ENCODE data around the gene WWOX.
"Not testable (repeated sequence)": the region's sequence is repeated elsewhere in the genome, so short reads cannot be mapped to it uniquely, and the experiment has no call there.

Gene WWOX

GRCh38 chr16:78571898-78572358 lies 472.5 kb downstream of the WWOX start:
- DNase-seq (ENCODE audit: low read depth in 2 of 2) = no peak

DNA sequence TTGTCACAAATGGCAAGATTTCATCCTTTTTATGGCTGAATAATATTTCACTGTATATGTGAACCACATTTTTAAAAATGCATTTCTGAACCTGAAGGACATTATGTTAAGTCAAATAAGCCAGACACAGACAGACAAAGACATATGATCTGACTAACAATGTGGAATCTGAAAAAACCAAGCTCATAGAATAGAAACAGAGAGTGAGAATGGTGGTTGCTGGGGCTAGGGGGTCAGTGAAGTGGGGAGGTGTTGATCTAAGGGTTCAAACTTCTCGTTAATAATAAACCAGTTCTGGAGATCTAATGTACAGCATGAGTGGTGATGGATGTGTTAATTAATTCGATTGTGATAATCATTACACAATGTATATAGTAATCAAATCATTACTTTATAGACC lies 475.1 kb downstream of the WWOX start:
- DNase-seq (ENCODE audit: low read depth in 2 of 2) = no peak

- no peak for DNase-seq (ENCODE audit: low read depth in 2 of 2)
Measured at GRCh38 chr16:78576941-78577340, 477.5 kb downstream of the WWOX start.

DNA sequence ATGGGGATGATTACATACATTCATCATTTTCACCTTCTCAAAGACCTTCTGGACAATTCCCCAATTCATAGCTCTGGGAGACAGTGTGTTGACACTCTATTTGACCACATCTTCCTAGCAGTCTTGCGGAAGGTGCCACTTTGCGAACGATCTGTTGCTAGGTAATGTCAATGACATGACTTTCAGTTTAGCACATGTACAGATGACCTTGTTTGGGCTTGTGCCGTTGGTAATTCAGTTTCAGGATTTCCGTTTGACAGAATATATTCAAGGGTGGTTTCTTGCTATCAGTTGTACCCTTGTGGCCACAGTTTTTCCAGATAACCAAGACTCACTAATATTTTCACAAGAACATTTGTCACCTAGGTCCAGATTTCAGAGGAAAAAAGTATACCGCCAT lies 478.2 kb downstream of the WWOX start:
- DNase-seq (ENCODE audit: low read depth in 2 of 2) = no peak

- no peak for DNase-seq (ENCODE audit: low read depth in 2 of 2)
Measured at GRCh38 chr16:78579020-78579419, 479.6 kb downstream of the WWOX start.

GRCh38 chr16:78583441-78583840 lies 484.0 kb downstream of the WWOX start:
- no peak for DNase-seq (ENCODE audit: low read depth in 2 of 2)

- DNase-seq (ENCODE audit: low read depth in 2 of 2) = no peak
Measured at GRCh38 chr16:78584213-78584860, 484.9 kb downstream of the WWOX start.

DNA sequence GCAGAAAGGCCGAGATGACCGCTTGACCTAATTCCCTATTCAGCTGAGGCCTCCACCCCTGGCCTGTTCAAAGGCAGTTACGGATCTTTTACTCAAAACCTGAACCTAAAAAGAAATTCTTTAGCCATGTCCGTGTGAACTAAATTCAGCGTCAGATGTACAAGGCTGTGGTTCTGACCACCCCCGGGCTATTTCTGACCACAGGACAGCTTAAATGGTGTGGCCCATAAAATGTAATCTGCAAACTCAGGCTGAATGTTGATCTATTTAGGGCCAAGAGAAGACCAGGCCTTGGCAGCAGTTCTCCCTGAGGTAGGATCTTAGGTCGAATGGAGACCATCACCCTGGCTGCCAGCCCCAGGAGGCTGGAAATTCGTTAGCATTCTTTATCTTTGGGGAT lies 485.5 kb downstream of the WWOX start:
- DNase-seq (ENCODE audit: low read depth in 2 of 2) = no peak

DNA sequence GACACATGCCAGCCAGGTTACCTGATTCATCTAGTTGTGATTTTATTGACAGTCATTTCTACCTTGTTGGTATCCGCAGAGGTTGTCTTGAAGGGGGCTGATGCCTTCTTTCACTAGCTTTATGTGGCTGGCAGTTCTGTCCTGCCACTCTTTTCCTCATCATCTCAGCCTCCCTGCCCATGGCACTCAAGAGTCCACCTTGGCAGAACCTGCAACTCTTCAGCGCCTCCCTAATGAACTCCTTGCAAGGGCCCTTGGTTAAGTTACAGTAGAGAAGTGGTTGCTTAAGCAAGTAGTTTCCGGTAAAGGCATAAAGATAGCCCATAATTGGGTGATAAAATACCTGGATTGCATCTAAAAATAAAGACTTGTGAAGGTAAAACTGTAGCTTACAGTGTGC lies 489.9 kb downstream of the WWOX start:
- no peak for DNase-seq (ENCODE audit: low read depth in 2 of 2)

DNA sequence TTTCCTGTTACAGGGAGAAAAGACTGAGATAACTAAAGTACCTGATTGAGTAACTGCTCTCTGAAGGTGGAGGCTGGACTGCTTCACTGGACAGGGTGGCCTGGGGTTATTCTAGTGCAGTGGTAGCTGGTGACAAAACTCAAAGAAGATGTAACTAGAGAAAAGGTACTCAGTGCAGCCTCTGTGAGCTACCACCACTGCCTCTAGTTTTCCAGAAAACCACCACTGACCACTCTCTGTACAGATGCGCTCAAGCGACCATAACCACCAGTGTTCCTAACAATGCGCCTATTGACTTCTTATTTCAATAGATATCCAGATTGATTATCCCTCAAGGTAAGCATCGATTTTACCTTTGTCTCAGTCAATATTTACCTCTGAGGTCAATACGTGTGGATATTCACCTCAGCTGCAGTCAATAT lies 492.2 kb downstream of the WWOX start:
- DNase-seq (ENCODE audit: low read depth in 2 of 2) = no peak

- no peak for DNase-seq (ENCODE audit: low read depth in 2 of 2)
Measured at GRCh38 chr16:78592111-78592510, 492.7 kb downstream of the WWOX start.

DNA sequence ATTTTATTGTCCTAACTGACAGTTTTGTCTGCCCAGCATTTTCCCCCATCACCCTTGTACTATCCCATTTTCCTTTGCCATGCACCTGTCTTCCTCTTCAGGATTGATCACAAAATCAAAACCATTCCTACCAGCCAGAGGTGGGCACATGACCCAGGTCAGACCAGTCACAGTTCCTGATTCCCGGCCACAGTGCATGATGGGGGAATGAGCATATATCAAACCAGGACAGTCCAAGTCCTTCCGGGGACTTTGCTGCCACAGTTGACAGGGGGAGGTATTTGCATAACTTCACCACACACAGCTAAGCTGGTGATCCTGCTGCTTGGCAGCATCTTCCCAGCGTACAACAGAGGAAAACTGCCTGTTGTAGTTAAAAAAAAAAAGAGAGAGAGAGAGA lies 493.9 kb downstream of the WWOX start:
- no peak for DNase-seq (ENCODE audit: low read depth in 2 of 2)

DNA sequence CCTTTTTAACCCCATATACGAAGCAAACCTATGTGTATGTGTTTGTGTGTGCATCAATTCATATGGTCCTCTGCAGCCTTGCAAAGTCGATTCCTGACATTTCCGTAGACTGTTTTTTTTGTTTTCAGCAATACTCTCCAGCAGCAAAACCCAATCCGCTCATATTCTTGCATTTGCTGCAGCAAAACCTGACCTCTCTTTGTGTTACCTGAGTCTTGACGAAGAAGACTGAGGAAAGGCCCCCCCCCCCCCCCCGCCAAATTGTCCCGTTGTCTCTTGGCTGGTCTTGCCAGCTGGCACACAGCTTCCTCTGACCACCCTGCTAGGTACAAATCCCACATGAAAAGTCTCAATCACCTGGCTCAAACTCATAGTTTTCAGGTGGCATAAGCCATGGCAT lies 494.7 kb downstream of the WWOX start:
- DNase-seq (ENCODE audit: low read depth in 2 of 2) = no peak

- no peak for DNase-seq (ENCODE audit: low read depth in 2 of 2)
Measured at GRCh38 chr16:78596348-78596995, 497.0 kb downstream of the WWOX start.

DNA sequence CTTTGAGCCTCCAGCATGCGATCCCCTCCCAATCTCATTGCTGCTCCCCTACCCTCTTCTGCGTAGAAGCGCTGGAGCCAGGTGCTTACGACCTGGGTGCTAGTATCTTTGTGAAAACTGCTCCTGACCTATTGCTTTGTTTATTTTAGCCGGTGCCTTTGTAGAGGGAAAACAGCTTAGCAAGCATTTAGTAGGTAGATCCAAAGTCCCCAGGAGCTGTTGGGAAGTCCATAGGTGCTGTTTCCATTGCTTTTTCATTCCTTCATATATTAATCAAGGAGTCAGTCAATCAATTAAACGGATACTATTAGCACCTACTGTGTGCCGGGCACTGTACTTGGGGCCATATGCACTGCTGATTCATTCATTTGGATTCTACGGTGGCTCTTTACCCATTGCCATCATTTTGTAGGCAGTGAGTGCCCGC lies 497.6 kb downstream of the WWOX start:
- no peak for DNase-seq (ENCODE audit: low read depth in 2 of 2)

GRCh38 chr16:78597809-78598570 lies 498.5 kb downstream of the WWOX start:
- DNase-seq (ENCODE audit: low read depth in 2 of 2) = no peak

DNA sequence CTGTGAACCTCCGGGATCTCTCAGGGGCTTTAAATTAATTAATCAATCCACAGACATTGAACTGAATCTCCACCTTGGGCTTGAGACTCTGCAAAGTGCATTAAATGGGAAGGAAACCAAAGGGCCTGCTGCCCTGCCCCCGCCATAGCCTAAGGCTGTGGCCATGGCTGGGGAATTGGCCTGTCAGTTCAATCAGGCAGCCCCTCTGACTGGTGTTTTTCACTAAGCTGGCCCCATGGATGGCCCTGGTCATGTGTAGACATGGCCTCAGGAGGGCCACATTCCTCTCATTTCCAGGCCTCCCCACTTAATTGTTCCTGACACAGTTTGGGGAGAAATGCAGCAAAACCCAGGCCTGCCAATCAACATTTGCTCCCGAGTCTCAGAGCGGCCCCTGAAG lies 499.8 kb downstream of the WWOX start:
- DNase-seq (ENCODE audit: low read depth in 2 of 2) = no peak

DNA sequence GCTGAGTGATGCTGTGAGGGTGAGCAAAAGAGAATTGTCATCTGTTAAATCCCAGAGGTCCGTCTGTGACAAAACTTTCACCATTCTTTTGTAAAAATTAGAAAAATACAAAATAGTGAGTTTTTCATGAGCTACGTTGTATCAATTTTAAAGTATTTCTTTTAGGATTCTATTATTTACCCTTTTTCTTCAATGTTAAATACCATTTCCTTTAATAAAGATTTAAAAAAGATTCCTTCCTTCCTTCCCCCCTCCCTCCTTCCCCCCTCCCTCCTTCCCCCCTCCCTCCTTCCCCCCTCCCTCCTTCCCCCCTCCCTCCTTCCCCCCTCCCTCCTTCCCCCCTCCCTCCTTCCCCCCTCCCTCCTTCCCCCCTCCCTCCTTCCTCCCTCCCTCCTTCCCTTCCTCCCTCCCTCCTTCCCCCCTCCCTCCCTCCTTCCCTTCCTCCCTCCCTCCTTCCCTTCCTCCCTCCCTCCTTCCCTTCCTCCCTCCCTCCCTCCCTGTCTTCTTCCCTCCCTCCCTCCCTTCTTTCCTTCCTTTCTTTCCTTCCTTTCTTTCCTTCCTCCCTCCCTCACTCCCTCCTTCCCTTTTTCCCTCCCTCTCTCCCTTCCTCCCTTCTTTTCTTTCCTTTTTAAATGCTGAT lies 505.1 kb downstream of the WWOX start:
- DNase-seq (ENCODE audit: low read depth in 2 of 2) = not testable (repeated sequence)

- DNase-seq (ENCODE audit: low read depth in 2 of 2) = no peak
Measured at GRCh38 chr16:78605548-78606101, 506.2 kb downstream of the WWOX start.

DNA sequence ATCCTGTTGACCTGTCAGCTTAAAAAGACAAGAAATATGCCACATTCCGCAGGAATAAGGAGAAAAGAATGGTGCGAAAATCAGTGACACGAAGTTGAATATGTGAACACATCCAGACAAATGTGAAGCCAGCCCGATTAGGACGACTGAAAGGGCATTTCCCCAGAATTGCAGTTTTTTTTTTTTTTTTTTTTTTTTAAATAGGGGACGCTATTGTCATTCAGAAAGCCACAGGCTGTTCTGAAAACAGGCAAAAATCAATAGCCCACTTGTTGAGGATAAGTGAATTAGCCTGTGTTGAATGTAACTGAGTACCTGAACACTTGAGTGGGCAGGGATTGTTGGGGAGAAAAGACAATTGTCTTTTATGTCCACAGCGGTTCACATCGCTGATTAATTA lies 507.1 kb downstream of the WWOX start:
- DNase-seq (ENCODE audit: low read depth in 2 of 2) = no peak

DNA sequence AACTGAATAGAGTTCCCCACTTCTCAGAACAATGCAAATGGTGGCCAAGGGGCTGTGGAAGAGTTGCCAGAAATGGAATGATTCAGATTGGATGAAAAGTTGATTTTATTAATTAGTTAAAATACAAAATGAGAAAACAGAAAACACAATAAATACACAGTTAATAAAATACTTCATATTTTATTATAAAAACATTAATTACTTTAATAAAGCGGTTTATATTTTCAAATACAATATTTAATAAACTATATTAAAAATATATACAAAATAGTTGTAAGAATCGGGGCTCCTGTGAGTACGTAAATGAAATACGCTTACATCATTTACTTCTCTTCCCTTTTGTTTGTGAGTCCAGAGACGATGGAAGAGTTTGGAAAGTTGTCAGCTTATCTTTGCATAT lies 507.6 kb downstream of the WWOX start:
- no peak for DNase-seq (ENCODE audit: low read depth in 2 of 2)

GRCh38 chr16:78607465-78607864 lies 508.0 kb downstream of the WWOX start:
- DNase-seq (ENCODE audit: low read depth in 2 of 2) = no peak

Data from activated CD8-positive, alpha-beta memory T cell treated with anti-CD3 and anti-CD28 coated beads for 4 hours (primary cell).